GM19455 (cell line): Measurements from ENCODE around the gene ADCY4.

Experiments used
- ATAC-seq: cut with Tn5 transposase; IDR thresholded peaks from one replicate; pipeline ENCODE4 v1.9.1; 2021; ENCODE audit not compliant: unreplicated experiment

Gene ADCY4

GRCh38 chr14:24317141-24317928 lies 17.5 kb downstream of the ADCY4 start:
- ATAC-seq = no peak

GRCh38 chr14:24316597-24316950 lies 18.3 kb downstream of the ADCY4 start:
- ATAC-seq = no peak

- ATAC-seq = no peak
Measured at GRCh38 chr14:24315807-24316596, 18.9 kb downstream of the ADCY4 start.

- no peak for ATAC-seq
Measured at GRCh38 chr14:24315243-24315806, 19.5 kb downstream of the ADCY4 start.

GRCh38 chr14:24314377-24315193 lies 20.3 kb downstream of the ADCY4 start:
- ATAC-seq = no peak

- no peak for ATAC-seq
Measured at GRCh38 chr14:24313913-24314312, 21.0 kb downstream of the ADCY4 start.

- no peak for ATAC-seq
Measured at GRCh38 chr14:24312736-24313507, 21.9 kb downstream of the ADCY4 start.

GRCh38 chr14:24311837-24312615 lies 22.8 kb downstream of the ADCY4 start:
- ATAC-seq = no peak

GRCh38 chr14:24310646-24311604 lies 23.9 kb downstream of the ADCY4 start, which contains the start of gene LTB4R:
TSS of gene LTB4R (plus strand) at chr14:24311502. CDS start at chr14:24315652, 4,150 bp downstream.
- peak; percentile 56 for ATAC-seq

GRCh38 chr14:24310265-24310645 lies 24.6 kb downstream of the ADCY4 start:
- ATAC-seq = no peak

- ATAC-seq = no peak
Measured at GRCh38 chr14:24309538-24310264, 25.2 kb downstream of the ADCY4 start, which contains the start of gene LTB4R2. TSS of gene LTB4R2 (plus strand) at chr14:24310140. CDS start at chr14:24310665, 525 bp downstream.

GRCh38 chr14:24308342-24309124 lies 26.3 kb downstream of the ADCY4 start:
- no peak for ATAC-seq

GRCh38 chr14:24307575-24308341 lies 27.1 kb downstream of the ADCY4 start, which contains the start of gene CIDEB:
TSS of gene CIDEB (minus strand) at chr14:24307977. CDS start at chr14:24307858, 119 bp downstream.
- ATAC-seq = no peak

GRCh38 chr14:24307156-24307574 lies 27.7 kb downstream of the ADCY4 start:
- no peak for ATAC-seq

- ATAC-seq = no peak
Measured at GRCh38 chr14:24304019-24304387, 30.9 kb downstream of the ADCY4 start.
